Naive thymus-derived CD4-positive, alpha-beta T cell (primary cell): ENCODE results near the gene NANS. TPM values are rescaled to one million over a fixed set of nuclear protein-coding genes. Genes with fewer than 3 reads are reported as not detected.
A peak's percentile ranks its signal among the peaks of the same experiment; 100 is the strongest.
"Not testable (repeated sequence)": the region's sequence is repeated elsewhere in the genome, so short reads cannot be mapped to it uniquely, and the experiment has no call there.

Experiments used
- ATAC-seq: fragments of 150-1000 bp; cut with Tn5 transposase; 2 replicates; pipeline ENCODE4 v1.10.0; 2021; ENCODE audit warnings: mild to moderate bottlenecking, moderate library complexity
- CTCF ChIA-PET: fragments of 350-600 bp; sonication (Branson Sonifier 250); formaldehyde crosslinking; loops from one replicate; lab custom pipeline; 2021; ENCODE audit warnings: antibody characterized with exemption; lab: Charles Lee
- POLR2A ChIA-PET: fragments of 350-600 bp; sonication (Branson Sonifier 250); formaldehyde crosslinking; loops from one replicate; lab custom pipeline; 2021; ENCODE audit warnings: antibody characterized with exemption, inconsistent platforms; lab: Charles Lee
- DNase-seq, 9 donors: peaks; one replicate each; pipeline versions ENCODE4 v3.0.0 to v3.0.0-alpha.2; 2020 to 2022; ENCODE audit warnings: mixed read lengths in 1 of 9
- H3K27ac ChIP-seq: one replicate; pipeline ENCODE4 v1.7.0; 2013; ENCODE audit warnings: mild to moderate bottlenecking, low read depth, low read length, moderate library complexity
- H3K27me3 ChIP-seq, 2 donors: one replicate each; pipeline ENCODE4 v1.7.0; 2013; ENCODE audit warnings: low read length in 2 of 2, mild to moderate bottlenecking in 2 of 2, moderate library complexity in 2 of 2; ENCODE audit not compliant: control insufficient read depth in 2 of 2, insufficient read depth in 2 of 2
- H3K36me3 ChIP-seq, 3 experiments: 1 replicate in 2 of 3; 2 replicates in 1 of 3; pipeline ENCODE4 v1.7.0; 2013; ENCODE audit warnings: low read length in 3 of 3, mild to moderate bottlenecking in 3 of 3, moderate library complexity in 1 of 3; ENCODE audit not compliant: insufficient read depth in 3 of 3, control insufficient read depth in 2 of 3
- H3K4me1 ChIP-seq, 2 donors: one replicate each; pipeline ENCODE4 v1.7.0; 2013; ENCODE audit warnings: low read length in 2 of 2, mild to moderate bottlenecking in 2 of 2, moderate library complexity in 1 of 2; ENCODE audit not compliant: control insufficient read depth in 2 of 2, insufficient read depth in 2 of 2
- H3K4me3 ChIP-seq: 2 replicates; pipeline ENCODE4 v1.7.0; 2013; ENCODE audit warnings: mild to moderate bottlenecking, low read length
- H3K9me3 ChIP-seq, 3 experiments: 1 replicate in 2 of 3; 2 replicates in 1 of 3; pipeline ENCODE4 v1.7.0; 2013; ENCODE audit warnings: low read length in 3 of 3; ENCODE audit not compliant: control insufficient read depth in 2 of 3
- H3K27ac Mint-ChIP-seq, 9 donors: one replicate each; pipeline ENCODE4 v1.8.0; 2020 to 2022; ENCODE audit warnings: mixed read lengths in 9 of 9, mild to moderate bottlenecking in 8 of 9, moderate library complexity in 5 of 9, inconsistent platforms in 2 of 9
- H3K27me3 Mint-ChIP-seq, 5 donors: one replicate each; pipeline ENCODE4 v1.8.0; 2021 to 2022; ENCODE audit warnings: mixed read lengths in 5 of 5, mild to moderate bottlenecking in 1 of 5
- H3K36me3 Mint-ChIP-seq, 5 donors: one replicate each; pipeline ENCODE4 v1.8.0; 2020 to 2022; ENCODE audit warnings: mixed read lengths in 5 of 5, mild to moderate bottlenecking in 3 of 5, inconsistent platforms in 1 of 5
- H3K4me1 Mint-ChIP-seq, 7 donors: one replicate each; pipeline ENCODE4 v1.8.0; 2020 to 2022; ENCODE audit warnings: mixed read lengths in 7 of 7, mild to moderate bottlenecking in 3 of 7, inconsistent platforms in 1 of 7
- H3K4me3 Mint-ChIP-seq, 10 donors: one replicate each; pipeline ENCODE4 v1.8.0; 2020 to 2022; ENCODE audit warnings: mild to moderate bottlenecking in 10 of 10, mixed read lengths in 10 of 10, moderate library complexity in 6 of 10, inconsistent platforms in 2 of 10
- H3K9me3 Mint-ChIP-seq, 11 donors: one replicate each; pipeline ENCODE4 v1.8.0; 2020 to 2022; ENCODE audit warnings: mixed read lengths in 11 of 11, mild to moderate bottlenecking in 4 of 11, inconsistent platforms in 1 of 11, moderate library complexity in 1 of 11
- intact Hi-C, 2 donors: fragments of 100-400 bp; cut with micrococcal nuclease; formaldehyde crosslinking; loops; one replicate each; pipeline ENCODE4 v1.15.1; 2023
- polyA plus RNA-seq, 2 donors: library from polyadenylated mRNA; unstranded; fragments of 300-500 nt; fragmentation: Illumina TruSeq; gene quantifications; one replicate each; pipeline ENCODE4 v1.2.3, GENCODE V29; 2021
- total RNA-seq, 6 experiments: library from RNA in 5 of 6; stranded (reverse) in 5 of 6; gene quantifications; 1 replicate in 5 of 6; 2 replicates in 1 of 6; pipeline ENCODE4 v1.2.3 and lab custom pipeline; 2021 to 2026

NANS gene
- total and polyA plus RNA-seq, 7 experiments from 2014 or later, result 16.3 to 58.9 (median 33.2) TPM

- CTCF ChIA-PET, H3K4me3 Mint-ChIP-seq, H3K4me1 ChIP-seq, H3K27ac ChIP-seq, H3K9me3 ChIP-seq, H3K27me3 Mint-ChIP-seq, H3K4me1 Mint-ChIP-seq, DNase-seq, ATAC-seq, H3K4me3 ChIP-seq, intact Hi-C loops, H3K27me3 ChIP-seq, H3K9me3 Mint-ChIP-seq: not testable (repeated sequence)
- peaks cover 0 to 44% (median 0%) of the 10 kb centered on the region in 3 experiments for H3K36me3 ChIP-seq
- Mint-ChIP-seq H3K27ac (peak overlapping the region in 2 of 9 donors; percentile 38 to 61), H3K36me3 (peaks cover 7 to 33% (median 19%) of the 10 kb centered on the region in 5 donors)
- POLR2A ChIA-PET, result interaction anchor here (0.6 to 1.2 kb wide), 5 partner anchors 16 to 130 kb away, joined by 3 read pairs; partner anchors contain the start of gene ANP32B
Observed at GRCh38 chr9:98019869-98020268, 36.7 kb upstream of the NANS start.

- DNase-seq (no peak), ATAC-seq (peak; percentile 12)
- Histone ChIP-seq H3K27ac (no peak overlapping the region), H3K4me3 (no peak overlapping the region), H3K9me3 (no peaks in the 10 kb centered on the region), H3K27me3 (no peaks in the 10 kb centered on the region), H3K36me3 (peaks cover 0 to 36% (median 0%) of the 10 kb centered on the region in 3 experiments), H3K4me1 (no peaks in the 10 kb centered on the region)
- Mint-ChIP-seq H3K9me3 (no peaks in the 10 kb centered on the region), H3K36me3 (peaks cover 0 to 28% (median 13%) of the 10 kb centered on the region in 5 donors), H3K4me1 (no peaks in the 10 kb centered on the region), H3K4me3 (no peak overlapping the region), H3K27me3 (no peaks in the 10 kb centered on the region), H3K27ac (no peak overlapping the region)
- ChIA-PET POLR2A (interaction anchor here (0.6 to 1.2 kb wide), 4 partner anchors 17 to 54 kb away, joined by 3 read pairs; partner anchors contain the start of gene ANP32B), CTCF (no interaction called here)
- intact Hi-C loops, result no loop called here
Observed at GRCh38 chr9:98020476-98021145, 35.9 kb upstream of the NANS start.

GRCh38 chr9:98021306-98022040 is 35.1 kb upstream of the NANS start:
- Mint-ChIP-seq H3K27ac (peak overlapping the region in 6 of 9 donors; percentile 0 to 82 (median 32)), H3K36me3 (peaks cover 0 to 26% (median 11%) of the 10 kb centered on the region in 5 donors), H3K27me3 (no peaks in the 10 kb centered on the region), H3K9me3 (no peaks in the 10 kb centered on the region), H3K4me3 (no peak overlapping the region), H3K4me1 (peaks cover 0 to 4% (median 0%) of the 10 kb centered on the region in 7 donors)
- intact Hi-C loops, result no loop called here
- ATAC-seq (no peak), DNase-seq (no peak)
- H3K27me3 ChIP-seq, result no peaks in the 10 kb centered on the region
- no peak overlapping the region for H3K4me3 ChIP-seq
- H3K4me1 ChIP-seq, result no peaks in the 10 kb centered on the region
- H3K9me3 ChIP-seq, result no peaks in the 10 kb centered on the region
- CTCF ChIA-PET, result no interaction called here
- no peak overlapping the region for H3K27ac ChIP-seq
- H3K36me3 ChIP-seq, result peaks cover 0 to 29% (median 0%) of the 10 kb centered on the region in 3 experiments
- POLR2A ChIA-PET, result no interaction called here

DNA sequence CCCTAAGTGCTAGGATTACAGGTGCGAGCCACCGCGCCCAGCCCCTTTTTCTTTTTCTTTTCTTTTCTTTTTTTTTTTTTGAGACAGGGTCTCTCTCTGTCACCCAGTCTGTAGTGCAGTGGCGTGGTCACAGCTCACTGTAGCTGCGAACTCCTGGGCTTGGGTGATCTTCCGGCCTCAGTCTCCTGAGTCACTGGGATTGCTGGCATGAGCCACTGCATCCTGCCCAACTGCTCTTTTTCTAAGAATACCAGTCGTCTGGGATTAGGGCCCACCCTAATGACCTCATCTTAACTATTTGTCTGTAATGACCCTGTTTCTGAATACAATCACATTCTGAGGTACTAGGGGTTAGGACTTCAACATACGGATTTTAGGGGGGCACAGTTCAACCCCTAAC is 34.1 kb upstream of the NANS start:
- no peaks in the 10 kb centered on the region for H3K27me3 ChIP-seq
- CTCF ChIA-PET, result no interaction called here
- Mint-ChIP-seq H3K36me3 (peaks cover 0 to 24% (median 11%) of the 10 kb centered on the region in 5 donors), H3K27ac (peak overlapping the region in 1 of 9 donors; percentile 36), H3K4me1 (peaks cover 0 to 4% (median 0%) of the 10 kb centered on the region in 7 donors), H3K9me3 (no peaks in the 10 kb centered on the region), H3K27me3 (no peaks in the 10 kb centered on the region), H3K4me3 (no peak overlapping the region)
- H3K36me3 ChIP-seq, result peaks cover 0 to 21% (median 0%) of the 10 kb centered on the region in 3 experiments
- no peaks in the 10 kb centered on the region for H3K4me1 ChIP-seq
- H3K27ac ChIP-seq, result no peak overlapping the region
- intact Hi-C loops, result no loop called here
- no peak for DNase-seq
- ATAC-seq, result no peak
- H3K9me3 ChIP-seq, result no peaks in the 10 kb centered on the region
- no peak overlapping the region for H3K4me3 ChIP-seq
- POLR2A ChIA-PET, result no interaction called here

- DNase-seq (no peak), ATAC-seq (no peak)
- no peak overlapping the region for H3K27ac Mint-ChIP-seq
- ChIA-PET POLR2A (no interaction called here), CTCF (interaction anchor here (0.7 to 1.6 kb wide), 3 partner anchors 21 to 311 kb away, joined by 3 read pairs; no protein-coding TSS in a partner anchor)
- H3K4me3 Mint-ChIP-seq, result no peak overlapping the region
- no peaks in the 10 kb centered on the region for H3K36me3 ChIP-seq
- no peaks in the 10 kb centered on the region for H3K9me3 ChIP-seq
- peaks cover 0 to 4% (median 0%) of the 10 kb centered on the region in 7 donors for H3K4me1 Mint-ChIP-seq
- H3K27me3 ChIP-seq, result no peaks in the 10 kb centered on the region
- no peaks in the 10 kb centered on the region for H3K27me3 Mint-ChIP-seq
- no peak overlapping the region for H3K27ac ChIP-seq
- intact Hi-C loops, result no loop called here
- no peaks in the 10 kb centered on the region for H3K4me1 ChIP-seq
- H3K9me3 Mint-ChIP-seq, result no peaks in the 10 kb centered on the region
- peaks cover 0 to 23% (median 4%) of the 10 kb centered on the region in 5 donors for H3K36me3 Mint-ChIP-seq
- H3K4me3 ChIP-seq, result no peak overlapping the region
Observed at GRCh38 chr9:98024702-98025101, 31.8 kb upstream of the NANS start.

DNA sequence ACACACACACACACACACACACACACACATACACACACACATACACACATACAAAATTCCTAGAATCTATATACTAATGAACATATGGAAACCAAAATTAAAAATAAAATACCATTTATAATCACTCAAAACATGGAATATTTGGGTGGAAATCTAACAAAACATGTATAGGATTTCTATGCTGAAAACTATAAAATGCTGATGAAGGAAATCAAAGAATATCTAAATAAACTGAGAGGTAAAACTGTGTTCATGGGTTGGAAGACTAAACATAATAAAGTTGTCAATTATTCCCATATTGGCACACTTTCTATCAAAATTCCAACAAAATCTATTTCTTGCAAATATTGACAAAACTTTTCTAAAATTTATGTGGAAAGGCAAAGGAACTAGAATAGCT is 25.4 kb upstream of the NANS start:
- H3K36me3 ChIP-seq, result no peaks in the 10 kb centered on the region
- no peak for ATAC-seq

More for the DNA sequence above, 25.4 kb upstream of the NANS start:
- DNase-seq, result no peak
- Mint-ChIP-seq H3K36me3 (peaks cover 0 to 9% (median under 1%) of the 10 kb centered on the region in 5 donors), H3K4me1 (peaks cover 5 to 9% (median 8%) of the 10 kb centered on the region in 7 donors), H3K27me3 (peaks cover 0 to 5% (median 0%) of the 10 kb centered on the region in 5 donors), H3K4me3 (no peak overlapping the region), H3K27ac (no peak overlapping the region), H3K9me3 (no peaks in the 10 kb centered on the region)
- ChIA-PET POLR2A (no interaction called here), CTCF (no interaction called here)
- intact Hi-C loops, result no loop called here
- H3K9me3 ChIP-seq, result no peaks in the 10 kb centered on the region
- H3K27ac ChIP-seq, result no peak overlapping the region
- no peak overlapping the region for H3K4me3 ChIP-seq
- no peaks in the 10 kb centered on the region for H3K27me3 ChIP-seq
- peaks cover 0 to 4% of the 10 kb centered on the region in 2 donors for H3K4me1 ChIP-seq
